HAP-1 (cell line): ENCODE data around the gene PSKH1.
"Not testable (repeated sequence)": the region's sequence is repeated elsewhere in the genome, so short reads cannot be mapped to it uniquely, and the experiment has no call there.

ENCODE experiments used
- DNase-seq, 2 experiments: peaks; one replicate each; pipeline ENCODE4 v3.0.0-alpha.2; 2016 to 2020; ENCODE audit warnings: low spot score in 2 of 2
- H3K27me3 ChIP-seq: fragments of 250-450 bp; sonication (Bioruptor Pico); 2 replicates; pipeline ENCODE4 v1.5.1; 2020; ENCODE audit warnings: low read depth, mild to moderate bottlenecking, moderate library complexity
- H3K36me3 ChIP-seq: fragments of 250-450 bp; sonication (Bioruptor Pico); replicated peaks from 2 replicates; pipeline ENCODE4 v1.5.1; 2020; ENCODE audit warnings: mild to moderate bottlenecking
- H3K4me1 ChIP-seq: fragments of 250-450 bp; sonication (Bioruptor Pico); 2 replicates; pipeline ENCODE4 v1.5.1; 2020; ENCODE audit warnings: mild to moderate bottlenecking
- H3K4me3 ChIP-seq: fragments of 250-450 bp; sonication (Bioruptor Pico); 2 replicates; pipeline ENCODE4 v1.5.1; 2020; ENCODE audit warnings: mild to moderate bottlenecking, moderate library complexity
- H3K9me3 ChIP-seq: fragments of 250-450 bp; sonication (Bioruptor Pico); 2 replicates; pipeline ENCODE4 v1.5.1; 2020; ENCODE audit warnings: mild to moderate bottlenecking, moderate library complexity
- in situ Hi-C: fragments of 300-500 bp; cut with MboI; formaldehyde crosslinking; loops from 3 replicates; pipeline ENCODE4 v1.14.3; 2020; ENCODE audit warnings: low sequenced_read_pairs, inconsistent platforms, mixed read lengths

PSKH1 gene

GRCh38 chr16:67928561-67929364 lies 35.7 kb downstream of the PSKH1 start:
- Histone ChIP-seq H3K4me3 (no peak overlapping the region), H3K4me1 (no peaks in the 10 kb centered on the region), H3K36me3 (peaks cover 23% of the 10 kb centered on the region), H3K9me3 (no peaks in the 10 kb centered on the region), H3K27me3 (no peaks in the 10 kb centered on the region)
- peak; percentile 66 to 85 for DNase-seq
- in situ Hi-C loops: loop anchor here (5.0 kb wide), 1 partner anchor 261 kb away; the partner anchor contains the start of genes C16orf86 and ENKD1

- H3K4me3 ChIP-seq: no peak overlapping the region
- no peaks in the 10 kb centered on the region for H3K27me3 ChIP-seq
- H3K36me3 ChIP-seq: peaks cover 24% of the 10 kb centered on the region
- no peak for DNase-seq
- H3K9me3 ChIP-seq: no peaks in the 10 kb centered on the region
- peaks cover 9% of the 10 kb centered on the region for H3K4me1 ChIP-seq
- in situ Hi-C loops: no loop called here
Measured at GRCh38 chr16:67930191-67930590, 37.1 kb downstream of the PSKH1 start.

- H3K36me3 ChIP-seq: peaks cover 24% of the 10 kb centered on the region
Measured at GRCh38 chr16:67930678-67931211, 37.7 kb downstream of the PSKH1 start.

GRCh38 chr16:67931712-67932461 lies 38.8 kb downstream of the PSKH1 start, which contains the start of gene CTRL:
Gene CTRL, minus strand, starts transcription at chr16:67931862. Its CDS starts 10 bp downstream, at chr16:67931852.
- no peak within 1 kb of the TSS for H3K4me3 ChIP-seq
- in situ Hi-C loops: no loop called here
- H3K27me3 ChIP-seq: no peaks in the 10 kb centered on the region
- peaks cover 24% of the 10 kb centered on the region for H3K36me3 ChIP-seq
- no peak for DNase-seq
- H3K9me3 ChIP-seq: no peaks in the 10 kb centered on the region
- H3K4me1 ChIP-seq: peaks cover 9% of the 10 kb centered on the region

More at GRCh38 chr16:67930678-67931211, 37.7 kb downstream of the PSKH1 start:
- Histone ChIP-seq H3K9me3 (no peaks in the 10 kb centered on the region), H3K4me3 (no peak overlapping the region), H3K4me1 (peaks cover 9% of the 10 kb centered on the region), H3K27me3 (no peaks in the 10 kb centered on the region)
- in situ Hi-C loops: no loop called here
- DNase-seq: no peak

- in situ Hi-C loops: no loop called here
- H3K4me1 ChIP-seq: peaks cover 9% of the 10 kb centered on the region
- no peak for DNase-seq
Measured at GRCh38 chr16:67932462-67932840, 39.4 kb downstream of the PSKH1 start.

GRCh38 chr16:67933805-67934204 lies 40.8 kb downstream of the PSKH1 start:
- no peaks in the 10 kb centered on the region for H3K27me3 ChIP-seq
- H3K4me1 ChIP-seq: peaks cover 9% of the 10 kb centered on the region
- peaks cover 15% of the 10 kb centered on the region for H3K36me3 ChIP-seq
- DNase-seq: no peak
- in situ Hi-C loops: no loop called here
- no peak overlapping the region for H3K4me3 ChIP-seq
- no peaks in the 10 kb centered on the region for H3K9me3 ChIP-seq

More at GRCh38 chr16:67932462-67932840, 39.4 kb downstream of the PSKH1 start:
- Histone ChIP-seq H3K4me3 (no peak overlapping the region), H3K27me3 (no peaks in the 10 kb centered on the region), H3K9me3 (no peaks in the 10 kb centered on the region), H3K36me3 (peaks cover 24% of the 10 kb centered on the region)

GRCh38 chr16:67934306-67935100 lies 41.4 kb downstream of the PSKH1 start:
- DNase-seq: no peak
- Histone ChIP-seq H3K36me3 (peaks cover 11% of the 10 kb centered on the region), H3K27me3 (no peaks in the 10 kb centered on the region), H3K4me3 (peak overlapping the region; percentile 99), H3K9me3 (no peaks in the 10 kb centered on the region), H3K4me1 (peaks cover 9% of the 10 kb centered on the region)
- in situ Hi-C loops: no loop called here

GRCh38 chr16:67935101-67935401 lies 42.0 kb downstream of the PSKH1 start:
- Histone ChIP-seq H3K9me3 (no peaks in the 10 kb centered on the region), H3K4me1 (peaks cover 9% of the 10 kb centered on the region), H3K36me3 (peaks cover 15% of the 10 kb centered on the region), H3K27me3 (no peaks in the 10 kb centered on the region), H3K4me3 (peak overlapping the region; percentile 99)
- no peak for DNase-seq
- in situ Hi-C loops: no loop called here

- in situ Hi-C loops: no loop called here
- Histone ChIP-seq H3K27me3 (no peaks in the 10 kb centered on the region), H3K9me3 (no peaks in the 10 kb centered on the region), H3K4me1 (peaks cover 9% of the 10 kb centered on the region), H3K4me3 (peak overlapping the region; percentile 99), H3K36me3 (peaks cover 17% of the 10 kb centered on the region)
- peak; percentile 96 to 99 for DNase-seq
Measured at GRCh38 chr16:67935402-67936123, 42.5 kb downstream of the PSKH1 start.

- Histone ChIP-seq H3K36me3 (peaks cover 17% of the 10 kb centered on the region), H3K4me1 (peaks cover 9% of the 10 kb centered on the region), H3K9me3 (no peaks in the 10 kb centered on the region), H3K27me3 (no peaks in the 10 kb centered on the region), H3K4me3 (peak within 1 kb of the TSS; percentile 99)
- peak; percentile 26 to 58 for DNase-seq
- in situ Hi-C loops: no loop called here
Measured at GRCh38 chr16:67936124-67936879, 43.2 kb downstream of the PSKH1 start, which contains the start of gene PSMB10. Gene PSMB10, minus strand, starts transcription at chr16:67936850. Its CDS starts 101 bp downstream, at chr16:67936749.

- no peak for DNase-seq
- peaks cover 22% of the 10 kb centered on the region for H3K36me3 ChIP-seq
- H3K4me1 ChIP-seq: peaks cover 9% of the 10 kb centered on the region
- peak overlapping the region; percentile 99 for H3K4me3 ChIP-seq
- no peaks in the 10 kb centered on the region for H3K9me3 ChIP-seq
- H3K27me3 ChIP-seq: no peaks in the 10 kb centered on the region
- in situ Hi-C loops: no loop called here
Measured at GRCh38 chr16:67936880-67937605, 44.0 kb downstream of the PSKH1 start.

GRCh38 chr16:67937713-67938112 lies 44.7 kb downstream of the PSKH1 start:
- in situ Hi-C loops, H3K27me3 ChIP-seq, H3K9me3 ChIP-seq, H3K4me1 ChIP-seq, DNase-seq, H3K4me3 ChIP-seq: not testable (repeated sequence)
- peaks cover 24% of the 10 kb centered on the region for H3K36me3 ChIP-seq
